ACC112 (cell line): Measurements from ENCODE around the gene ACSF2.
"Not testable (repeated sequence)": the region's sequence is repeated elsewhere in the genome, so short reads cannot be mapped to it uniquely, and the experiment has no call there.

Experiments used
- H2AFZ ChIP-seq: fragments of 200-600 bp; sonication (generic); one replicate; pipeline ENCODE4 v1.6.0; 2017; ENCODE audit warnings: antibody characterized with exemption, low read length; ENCODE audit not compliant: unreplicated experiment
- H3K27ac ChIP-seq: fragments of 200-600 bp; sonication (generic); 2 replicates; pipeline ENCODE4 v1.5.1; 2014; ENCODE audit warnings: low read depth, mild to moderate bottlenecking, antibody characterized with exemption, low read length, moderate library complexity
- H3K27me3 ChIP-seq: fragments of 200-600 bp; sonication (generic); 2 replicates; pipeline ENCODE4 v1.6.1; 2014; ENCODE audit warnings: mild to moderate bottlenecking, antibody characterized with exemption, low read length, moderate library complexity, mixed read lengths; ENCODE audit not compliant: insufficient read depth
- H3K36me3 ChIP-seq: fragments of 200-600 bp; sonication (generic); 2 replicates; pipeline ENCODE4 v1.6.1; 2016; ENCODE audit warnings: mild to moderate bottlenecking, antibody characterized with exemption, low read length, moderate library complexity, mixed read lengths; ENCODE audit not compliant: insufficient read depth
- H3K4me1 ChIP-seq: fragments of 200-600 bp; sonication (generic); one replicate; pipeline ENCODE4 v1.6.1; 2016; ENCODE audit warnings: low read length, mixed read lengths; ENCODE audit not compliant: insufficient read depth, unreplicated experiment, control insufficient read depth
- H3K4me3 ChIP-seq: fragments of 200-600 bp; sonication (generic); 2 replicates; pipeline ENCODE4 v1.5.1; 2014; ENCODE audit warnings: mild to moderate bottlenecking, low read depth, low read length
- H3K79me2 ChIP-seq: fragments of 200-600 bp; sonication (generic); one replicate; pipeline ENCODE4 v1.6.0; 2016; ENCODE audit warnings: low read length; ENCODE audit not compliant: control insufficient read depth, unreplicated experiment, insufficient read depth

Gene ACSF2

DNA sequence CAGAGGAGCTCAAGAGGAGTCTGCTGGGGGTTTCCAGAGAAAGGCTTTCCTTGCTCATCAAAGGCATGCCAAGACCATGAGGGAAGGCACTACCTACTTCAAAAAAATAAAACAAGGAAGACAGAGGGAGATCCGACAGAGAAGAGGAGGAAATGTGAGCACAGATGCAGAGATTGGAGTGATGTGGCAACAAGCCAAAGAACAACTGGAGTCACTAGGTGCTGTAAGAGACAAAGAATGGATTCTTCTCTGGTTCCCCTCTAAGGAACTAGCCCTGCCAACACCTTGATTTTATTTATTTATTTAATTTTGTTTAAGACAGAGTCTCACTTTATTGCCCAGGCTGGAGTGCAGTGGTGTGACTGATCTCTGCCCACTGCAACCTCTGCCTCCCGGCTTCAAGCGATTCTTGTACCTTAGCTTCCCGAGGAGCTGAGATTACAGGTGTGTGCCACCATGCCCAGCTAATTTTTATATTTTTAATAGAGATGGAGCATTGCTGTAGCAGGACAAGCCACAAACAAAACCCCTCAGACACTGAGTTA is 13.8 kb upstream of the ACSF2 start:
- no peaks in the 10 kb centered on the region for H3K36me3 ChIP-seq
- H2AFZ ChIP-seq, result no peak overlapping the region
- no peak overlapping the region for H3K4me3 ChIP-seq
- no peak overlapping the region for H3K27ac ChIP-seq
- H3K27me3 ChIP-seq, result no peaks in the 10 kb centered on the region
- no peaks in the 10 kb centered on the region for H3K79me2 ChIP-seq
- peaks cover 7% of the 10 kb centered on the region for H3K4me1 ChIP-seq

DNA sequence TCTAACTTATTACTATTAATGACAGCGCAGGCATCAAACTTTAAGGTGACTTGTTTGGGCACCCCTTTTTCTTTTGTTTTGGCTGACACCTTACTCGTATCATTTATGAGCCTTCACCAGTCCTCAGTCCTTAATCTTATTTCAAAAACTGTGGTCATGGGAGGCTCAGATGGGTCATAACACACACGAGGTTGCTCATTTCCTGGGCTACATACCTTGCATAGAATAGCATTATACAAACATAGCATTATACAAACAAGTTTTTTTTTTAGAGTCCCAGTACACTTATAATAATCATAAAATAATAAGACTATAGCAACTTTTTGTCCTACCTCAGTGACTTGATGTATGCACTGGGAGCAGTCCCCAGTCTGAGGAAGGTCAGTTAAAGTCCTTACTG is 11.2 kb upstream of the ACSF2 start:
- no peak overlapping the region for H2AFZ ChIP-seq
- H3K27me3 ChIP-seq, result no peaks in the 10 kb centered on the region
- H3K4me3 ChIP-seq, result no peak overlapping the region
- H3K27ac ChIP-seq, result no peak overlapping the region
- H3K36me3 ChIP-seq, result no peaks in the 10 kb centered on the region
- peaks cover 5% of the 10 kb centered on the region for H3K4me1 ChIP-seq
- H3K79me2 ChIP-seq, result no peaks in the 10 kb centered on the region

DNA sequence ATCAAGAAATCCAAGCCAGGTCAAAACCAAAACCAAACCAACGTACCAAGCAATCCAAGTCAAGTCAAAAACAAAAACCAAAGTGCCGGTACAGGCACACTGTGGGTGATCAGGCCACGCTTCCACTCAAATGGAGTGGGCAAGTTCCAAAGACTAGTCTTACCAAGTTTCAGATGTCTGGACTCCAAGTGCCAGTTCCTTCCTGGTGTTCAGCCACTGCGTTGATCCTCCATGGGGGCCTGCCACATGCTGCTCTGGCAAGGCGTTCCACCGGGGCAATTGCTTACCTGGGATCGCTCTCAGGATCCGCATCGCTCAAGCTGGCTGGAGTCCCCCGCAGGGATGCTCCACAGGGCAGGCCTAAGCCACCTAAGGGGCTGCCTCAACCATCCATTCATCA is 6.4 kb upstream of the ACSF2 start:
- not testable (repeated sequence) for H3K27me3 ChIP-seq, H2AFZ ChIP-seq, H3K4me3 ChIP-seq, H3K79me2 ChIP-seq, H3K36me3 ChIP-seq, H3K27ac ChIP-seq
- peaks cover 22% of the 10 kb centered on the region for H3K4me1 ChIP-seq

DNA sequence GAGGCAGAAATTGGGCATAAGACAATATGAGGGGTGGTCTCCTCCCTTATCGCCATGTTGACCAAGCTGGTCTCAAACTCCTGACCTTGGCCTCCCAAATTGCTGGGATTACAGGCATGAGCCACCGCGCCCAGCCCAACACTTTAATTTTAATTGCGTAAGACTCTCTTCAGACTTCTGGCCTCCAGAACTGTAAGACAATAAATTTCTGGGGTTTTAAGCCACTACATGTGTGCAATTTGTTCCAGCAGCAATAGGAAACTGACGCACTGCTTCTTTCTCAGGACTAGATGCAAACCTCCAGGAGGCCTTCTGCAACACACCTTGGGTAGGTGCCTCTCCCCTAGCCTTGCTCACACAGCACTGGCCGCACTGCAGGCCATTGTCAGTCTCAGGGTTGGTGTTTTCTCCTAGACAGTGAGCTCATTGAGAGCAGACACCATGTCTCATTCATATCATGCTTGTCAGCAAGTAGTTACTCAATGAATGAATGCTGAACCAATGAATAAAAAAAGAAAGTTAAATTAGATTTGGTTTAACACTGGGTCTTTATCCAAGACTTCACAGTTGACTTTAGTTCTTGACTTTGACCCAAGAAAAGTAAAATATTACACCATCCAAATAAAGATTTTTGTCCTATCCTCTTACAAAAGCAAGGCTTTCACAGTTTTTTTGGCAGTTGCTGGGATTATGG is 5.5 kb upstream of the ACSF2 start:
- Histone ChIP-seq H3K36me3 (no peaks in the 10 kb centered on the region), H3K4me3 (peak overlapping the region; percentile 68)

DNA sequence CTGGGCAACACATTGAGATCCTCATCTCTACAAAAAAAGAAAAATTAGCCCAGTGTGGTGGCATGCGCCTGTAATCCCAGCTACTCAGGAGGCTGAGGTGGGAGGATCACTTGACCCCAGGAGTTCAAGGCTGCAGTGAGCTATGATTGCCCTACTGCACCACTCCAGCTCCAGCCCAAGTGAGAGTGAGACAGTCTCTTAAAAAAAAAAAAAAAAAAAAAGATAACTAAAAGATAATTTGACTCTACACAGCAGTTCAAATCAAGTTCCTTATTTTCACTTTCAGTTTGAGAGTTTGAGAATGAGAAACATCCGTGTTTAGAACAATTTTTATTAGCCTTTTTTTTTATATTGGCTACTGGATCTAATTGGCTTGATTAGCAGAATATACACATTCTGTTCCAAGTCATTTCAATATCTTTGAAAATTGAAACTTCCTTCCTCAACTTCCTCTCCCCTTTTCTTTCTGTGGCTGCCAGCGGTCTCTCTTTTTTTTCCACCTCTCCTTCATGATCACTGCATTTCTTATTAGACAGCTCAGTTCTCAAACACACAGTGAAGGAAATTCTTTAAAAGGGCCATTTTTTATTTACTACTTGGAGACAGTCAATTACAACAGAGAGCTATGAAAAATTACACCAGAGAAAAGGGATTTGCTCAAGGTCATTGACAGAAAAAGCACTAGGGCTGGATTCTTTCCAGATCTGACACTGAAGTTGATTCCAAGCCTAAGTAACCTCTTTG is 4.5 kb upstream of the ACSF2 start:
- Histone ChIP-seq H3K4me1 (peaks cover 34% of the 10 kb centered on the region), H3K4me3 (peak overlapping the region; percentile 68), H3K27me3 (no peaks in the 10 kb centered on the region), H3K36me3 (no peaks in the 10 kb centered on the region), H3K27ac (peak overlapping the region; percentile 69), H2AFZ (peak overlapping the region; percentile 90), H3K79me2 (peaks cover 11% of the 10 kb centered on the region)

More for the DNA sequence above, 5.5 kb upstream of the ACSF2 start:
- Histone ChIP-seq H3K27ac (peak overlapping the region; percentile 69; the same call in 1 of the 2 replicates), H3K4me1 (peaks cover 32% of the 10 kb centered on the region), H3K27me3 (no peaks in the 10 kb centered on the region), H2AFZ (peak overlapping the region; percentile 90), H3K79me2 (peaks cover 8% of the 10 kb centered on the region)

DNA sequence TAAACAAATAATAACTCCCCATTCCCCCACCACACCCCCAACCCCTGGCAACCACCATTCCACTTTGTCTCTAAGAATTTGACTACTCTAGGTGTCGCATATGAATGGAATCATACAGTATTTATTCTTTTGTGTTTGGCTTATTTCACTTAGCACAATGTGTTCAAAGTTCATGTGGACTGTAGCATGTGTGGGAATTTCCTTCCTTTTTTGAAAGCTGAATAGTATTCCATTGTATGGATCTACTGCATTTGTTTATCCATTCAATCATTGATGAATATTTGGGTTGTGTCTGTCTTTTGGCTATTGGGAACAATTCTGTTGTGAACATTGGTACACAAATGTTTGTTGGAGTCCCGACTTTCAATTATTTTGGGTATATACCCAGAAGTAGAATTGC is 3.3 kb upstream of the ACSF2 start:
- H3K4me1 ChIP-seq, result peaks cover 40% of the 10 kb centered on the region
- H3K27ac ChIP-seq, result no peak overlapping the region
- H3K4me3 ChIP-seq, result no peak overlapping the region
- H2AFZ ChIP-seq, result no peak overlapping the region
- H3K27me3 ChIP-seq, result no peaks in the 10 kb centered on the region
- peaks cover 23% of the 10 kb centered on the region for H3K79me2 ChIP-seq
- no peaks in the 10 kb centered on the region for H3K36me3 ChIP-seq

DNA sequence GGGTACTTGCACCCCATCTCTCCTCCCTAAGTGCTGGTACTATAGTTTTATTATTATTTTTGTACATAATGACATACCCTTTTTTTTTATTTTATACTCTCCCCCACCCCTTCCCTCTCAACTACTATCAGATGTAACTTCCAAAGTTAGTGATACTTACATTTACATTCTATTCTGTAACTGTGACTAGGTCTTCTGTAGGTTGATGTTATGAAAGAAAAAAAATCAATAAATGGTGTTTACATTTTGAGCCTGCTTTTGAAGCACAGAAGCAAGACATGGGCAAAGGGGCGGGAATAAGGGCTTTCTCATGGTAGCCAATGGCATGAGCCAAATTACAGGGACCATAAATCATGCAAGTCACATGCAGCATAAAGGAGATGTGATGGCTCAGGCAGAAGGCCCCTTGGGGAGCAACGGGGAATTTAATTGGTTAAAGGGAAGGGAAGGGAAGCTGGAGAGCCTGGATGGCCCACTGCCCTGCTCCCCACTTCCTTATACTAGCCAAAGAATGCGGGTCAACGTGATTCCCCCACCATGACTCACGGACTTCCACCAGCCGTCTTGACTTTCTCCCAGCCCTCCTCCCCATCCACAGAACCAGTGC is 2.4 kb upstream of the ACSF2 start:
- Histone ChIP-seq H3K27me3 (no peaks in the 10 kb centered on the region), H3K27ac (peak overlapping the region; percentile 76), H3K4me1 (peaks cover 40% of the 10 kb centered on the region), H3K4me3 (peak overlapping the region; percentile 15), H3K36me3 (no peaks in the 10 kb centered on the region), H2AFZ (no peak overlapping the region), H3K79me2 (peaks cover 25% of the 10 kb centered on the region)

DNA sequence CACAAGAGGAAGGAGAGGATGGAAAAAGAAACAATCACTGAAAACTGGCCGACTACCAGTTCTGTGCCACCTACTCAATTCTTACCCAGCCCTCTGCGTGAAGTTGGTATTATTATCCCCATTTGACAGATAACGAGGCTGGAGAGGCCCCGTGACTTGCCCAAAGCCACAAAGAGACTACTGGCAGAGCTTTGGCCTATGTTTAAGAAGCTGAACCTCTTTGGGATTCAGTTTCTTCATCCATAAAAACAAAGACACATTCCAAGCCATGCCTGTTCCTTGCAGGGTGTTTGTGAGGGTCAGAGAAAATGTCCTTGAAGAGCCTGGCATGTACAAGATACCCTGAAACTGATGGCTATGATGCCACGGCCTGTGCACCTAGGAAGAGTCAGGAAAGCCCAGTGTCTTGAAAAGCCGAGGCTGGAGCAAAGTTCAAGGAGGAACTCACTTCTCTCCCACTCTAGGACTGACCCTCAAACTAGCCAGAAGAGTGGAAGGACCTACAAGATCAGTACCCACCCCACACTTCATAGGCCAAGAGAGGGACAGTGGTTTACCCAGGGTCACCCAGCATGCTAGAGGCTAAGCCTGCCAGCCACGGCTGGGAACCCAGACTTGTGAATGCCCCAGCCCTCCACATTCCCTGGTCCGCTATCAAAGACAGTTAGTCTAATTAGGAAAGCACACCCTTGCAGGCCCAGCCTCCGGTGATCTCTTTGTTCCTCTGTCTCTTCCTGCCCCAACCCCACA is 1.6 kb upstream of the ACSF2 start:
- H3K27ac ChIP-seq, result peak overlapping the region; percentile 76
- peak overlapping the region; percentile 92 for H3K4me3 ChIP-seq
- H3K4me1 ChIP-seq, result peaks cover 40% of the 10 kb centered on the region
- no peaks in the 10 kb centered on the region for H3K27me3 ChIP-seq
- no peak overlapping the region for H2AFZ ChIP-seq
- H3K36me3 ChIP-seq, result no peaks in the 10 kb centered on the region
- H3K79me2 ChIP-seq, result peaks cover 25% of the 10 kb centered on the region

DNA sequence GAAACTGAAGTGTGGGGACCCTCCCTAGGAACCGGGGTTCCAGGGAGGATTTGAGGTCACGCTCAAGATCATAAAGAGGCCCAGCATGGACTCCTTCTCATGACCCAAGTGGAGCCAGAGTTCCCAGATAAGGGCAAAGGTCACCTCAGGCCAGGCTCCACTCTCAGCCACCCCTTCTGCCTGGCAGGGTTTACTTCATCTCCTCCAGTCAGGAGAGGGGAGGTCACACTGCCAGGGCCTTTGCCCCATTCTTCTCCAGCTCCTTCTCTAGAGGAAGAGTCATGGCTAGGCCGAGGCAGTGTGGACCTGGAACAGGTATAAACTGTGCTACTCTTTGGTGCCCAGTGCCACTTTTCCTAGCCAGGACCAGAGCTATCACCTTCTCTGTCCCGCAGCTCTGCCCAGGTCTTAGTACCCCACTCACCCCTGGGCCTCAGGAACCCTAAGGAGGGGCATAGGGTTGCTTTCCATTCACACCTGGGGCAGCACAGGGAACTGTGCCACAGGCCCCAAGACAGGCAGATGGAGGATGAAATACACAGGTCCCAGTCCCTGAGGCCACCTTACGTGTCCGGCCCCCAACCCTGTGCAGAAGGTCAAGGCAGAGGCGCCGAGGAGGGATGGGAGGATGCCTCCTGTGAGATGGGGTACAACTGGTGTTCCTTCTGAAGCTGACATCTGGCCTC is 879 bp upstream of the ACSF2 start:
- Histone ChIP-seq H2AFZ (peak overlapping the region; percentile 86), H3K27me3 (no peaks in the 10 kb centered on the region), H3K4me1 (peaks cover 40% of the 10 kb centered on the region), H3K4me3 (peak overlapping the region; percentile 92), H3K27ac (peak overlapping the region; percentile 76), H3K79me2 (peaks cover 29% of the 10 kb centered on the region), H3K36me3 (no peaks in the 10 kb centered on the region)

DNA sequence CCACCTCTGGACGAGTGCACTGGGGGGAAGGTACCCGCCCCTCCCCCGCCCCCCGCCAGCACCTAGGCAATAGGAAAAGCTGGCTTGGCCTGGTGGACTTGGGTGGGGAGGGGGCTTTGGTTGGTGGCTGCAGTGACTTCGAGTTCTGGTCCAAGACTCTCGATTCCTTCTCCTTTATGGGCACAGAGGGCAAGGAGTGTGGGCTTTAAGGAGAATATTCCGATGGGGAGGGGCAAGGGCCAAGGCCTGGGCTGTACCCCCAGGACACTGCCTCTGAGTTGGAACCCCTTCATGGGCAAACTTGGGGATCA is 409 bp downstream of the ACSF2 start:
- Histone ChIP-seq H2AFZ (no peak overlapping the region), H3K27ac (0 out of 2 replicates have a peak overlapping the region, but pooled peaks have one; percentile 3), H3K4me1 (peaks cover 30% of the 10 kb centered on the region)

More for the DNA sequence above, 409 bp downstream of the ACSF2 start:
- Histone ChIP-seq H3K4me3 (peak overlapping the region; percentile 92), H3K79me2 (peaks cover 32% of the 10 kb centered on the region), H3K36me3 (no peaks in the 10 kb centered on the region), H3K27me3 (no peaks in the 10 kb centered on the region)
